Natural killer cell (primary cell): ENCODE data around the gene TMEM231. TPM values are rescaled to one million over a fixed set of nuclear protein-coding genes. Genes with fewer than 3 reads are reported as not detected.

Experiments used
- ATAC-seq, 3 donors: fragments of 150-1000 bp in 2 of 3; fragments of 200-7000 bp in 1 of 3; cut with Tn5 transposase; 1 replicate in 1 of 3; 2 replicates in 2 of 3; pipeline ENCODE4 v1.10.0; 2021; ENCODE audit warnings: mild to moderate bottlenecking in 2 of 3, moderate library complexity in 2 of 3
- DNase-seq, 2 donors: peaks; one replicate each; pipeline versions ENCODE4 v3.0.0 to v3.0.0-alpha.2; 2013 to 2021; ENCODE audit warnings: mixed read lengths in 1 of 2
- H3K27ac ChIP-seq: one replicate; pipeline ENCODE4 v1.5.1; 2013; ENCODE audit warnings: mild to moderate bottlenecking, low read length
- H3K27me3 ChIP-seq: one replicate; pipeline ENCODE4 v1.6.1; 2013; ENCODE audit warnings: low read length; ENCODE audit not compliant: control insufficient read depth, insufficient read depth
- H3K36me3 ChIP-seq: one replicate; pipeline ENCODE4 v1.6.1; 2013; ENCODE audit warnings: low read length; ENCODE audit not compliant: control insufficient read depth, insufficient read depth
- H3K4me1 ChIP-seq: one replicate; pipeline ENCODE4 v1.6.1; 2013; ENCODE audit warnings: low read length; ENCODE audit not compliant: control insufficient read depth, insufficient read depth
- H3K4me3 ChIP-seq: one replicate; pipeline ENCODE4 v1.5.1; 2013; ENCODE audit warnings: low read length
- H3K9me3 ChIP-seq: one replicate; pipeline ENCODE4 v1.6.1; 2013; ENCODE audit warnings: low read length; ENCODE audit not compliant: control insufficient read depth, insufficient read depth
- H3K27ac Mint-ChIP-seq, 2 donors: one replicate each; pipeline ENCODE4 v1.8.0; 2022; ENCODE audit warnings: mild to moderate bottlenecking in 2 of 2, mixed read lengths in 2 of 2, moderate library complexity in 1 of 2
- H3K27me3 Mint-ChIP-seq, 2 donors: one replicate each; pipeline ENCODE4 v1.8.0; 2022; ENCODE audit warnings: low read depth in 2 of 2, mixed read lengths in 2 of 2
- H3K36me3 Mint-ChIP-seq: one replicate; pipeline ENCODE4 v1.8.0; 2022; ENCODE audit warnings: mixed read lengths
- H3K4me1 Mint-ChIP-seq, 2 donors: one replicate each; pipeline ENCODE4 v1.8.0; 2022; ENCODE audit warnings: mixed read lengths in 2 of 2
- H3K4me3 Mint-ChIP-seq: one replicate; pipeline ENCODE4 v1.8.0; 2022; ENCODE audit warnings: mild to moderate bottlenecking, moderate library complexity, mixed read lengths
- H3K9me3 Mint-ChIP-seq, 2 donors: one replicate each; pipeline ENCODE4 v1.8.0; 2022; ENCODE audit warnings: mixed read lengths in 2 of 2
- WGBS: methylation state at CpG from one replicate; pipeline ENCODE4 v1.1.7; 2013; ENCODE audit warnings: missing lambda C conversion rate; ENCODE audit not compliant: insufficient coverage; 5-methylcytosine and 5-hydroxymethylcytosine counted together
- intact Hi-C: fragments of 100-400 bp; cut with micrococcal nuclease; formaldehyde crosslinking; loops from one replicate; pipeline ENCODE4 v1.14.2; 2022
- total RNA-seq, 4 donors: library from RNA; stranded (reverse); fragments of 120-200 nt in 1 of 4; gene quantifications; one replicate each; pipeline versions ENCODE4 v1.2.3 to v1.2.4, GENCODE V29; 2013 to 2022
- TF ChIP-seq, protein P1 (sequence below): fragments of 200-600 bp; IDR thresholded peaks from one replicate; pipeline ENCODE4 v1.8.0; 2022; ENCODE audit warnings: antibody characterized with exemption

Gene TMEM231
- total RNA-seq, 3 donors from 2014 or later (not counting 1 experiment from before 2014, with no cell fraction given), result 2.1 to 2.7 (median 2.4) TPM

DNA sequence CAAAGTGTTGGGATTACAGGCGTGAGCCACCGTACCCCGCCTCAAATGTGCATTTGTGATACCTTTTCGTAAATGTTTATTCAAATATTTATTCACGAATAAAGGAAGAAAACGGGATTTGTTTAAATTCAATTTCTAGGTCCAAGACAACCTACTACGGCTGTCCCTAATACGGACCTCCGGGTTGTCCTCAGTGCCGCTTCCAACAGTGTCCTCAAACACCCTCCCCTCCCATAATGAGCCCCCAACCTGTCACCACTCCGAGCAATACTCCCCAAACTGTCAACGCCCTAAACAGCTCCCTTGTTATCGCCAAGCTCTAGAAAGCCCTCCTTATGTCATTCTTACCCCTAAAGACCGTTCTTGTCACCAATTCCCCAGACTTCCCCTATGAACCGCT, 9.6 kb upstream of the TMEM231 start:
- ATAC-seq, result no peak
- WGBS, result 29% methylated on average over 15 of the region's 15 CpGs
- DNase-seq, result no peak
- Mint-ChIP-seq H3K9me3 (no peaks in the 10 kb centered on the region), H3K27me3 (peaks cover 16 to 19% of the 10 kb centered on the region in 2 donors), H3K36me3 (no peaks in the 10 kb centered on the region), H3K4me3 (peak overlapping the region; percentile 90), H3K27ac (peak overlapping the region; percentile 86 to 93), H3K4me1 (peaks cover 20 to 26% of the 10 kb centered on the region in 2 donors)
- TF ChIP-seq, protein P1, sequence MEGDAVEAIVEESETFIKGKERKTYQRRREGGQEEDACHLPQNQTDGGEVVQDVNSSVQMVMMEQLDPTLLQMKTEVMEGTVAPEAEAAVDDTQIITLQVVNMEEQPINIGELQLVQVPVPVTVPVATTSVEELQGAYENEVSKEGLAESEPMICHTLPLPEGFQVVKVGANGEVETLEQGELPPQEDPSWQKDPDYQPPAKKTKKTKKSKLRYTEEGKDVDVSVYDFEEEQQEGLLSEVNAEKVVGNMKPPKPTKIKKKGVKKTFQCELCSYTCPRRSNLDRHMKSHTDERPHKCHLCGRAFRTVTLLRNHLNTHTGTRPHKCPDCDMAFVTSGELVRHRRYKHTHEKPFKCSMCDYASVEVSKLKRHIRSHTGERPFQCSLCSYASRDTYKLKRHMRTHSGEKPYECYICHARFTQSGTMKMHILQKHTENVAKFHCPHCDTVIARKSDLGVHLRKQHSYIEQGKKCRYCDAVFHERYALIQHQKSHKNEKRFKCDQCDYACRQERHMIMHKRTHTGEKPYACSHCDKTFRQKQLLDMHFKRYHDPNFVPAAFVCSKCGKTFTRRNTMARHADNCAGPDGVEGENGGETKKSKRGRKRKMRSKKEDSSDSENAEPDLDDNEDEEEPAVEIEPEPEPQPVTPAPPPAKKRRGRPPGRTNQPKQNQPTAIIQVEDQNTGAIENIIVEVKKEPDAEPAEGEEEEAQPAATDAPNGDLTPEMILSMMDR, result no peak
- Histone ChIP-seq H3K36me3 (peaks cover 26% of the 10 kb centered on the region), H3K4me1 (peaks cover 30% of the 10 kb centered on the region), H3K27ac (peak overlapping the region; percentile 76), H3K27me3 (peaks cover 2% of the 10 kb centered on the region), H3K4me3 (peak overlapping the region; percentile 59), H3K9me3 (no peaks in the 10 kb centered on the region)
- intact Hi-C loops, result loop anchor here (1.0 to 2.0 kb wide), 4 partner anchors 9 to 101 kb away; partner anchors contain the start of genes ADAT1, TMEM170A and TMEM231

DNA sequence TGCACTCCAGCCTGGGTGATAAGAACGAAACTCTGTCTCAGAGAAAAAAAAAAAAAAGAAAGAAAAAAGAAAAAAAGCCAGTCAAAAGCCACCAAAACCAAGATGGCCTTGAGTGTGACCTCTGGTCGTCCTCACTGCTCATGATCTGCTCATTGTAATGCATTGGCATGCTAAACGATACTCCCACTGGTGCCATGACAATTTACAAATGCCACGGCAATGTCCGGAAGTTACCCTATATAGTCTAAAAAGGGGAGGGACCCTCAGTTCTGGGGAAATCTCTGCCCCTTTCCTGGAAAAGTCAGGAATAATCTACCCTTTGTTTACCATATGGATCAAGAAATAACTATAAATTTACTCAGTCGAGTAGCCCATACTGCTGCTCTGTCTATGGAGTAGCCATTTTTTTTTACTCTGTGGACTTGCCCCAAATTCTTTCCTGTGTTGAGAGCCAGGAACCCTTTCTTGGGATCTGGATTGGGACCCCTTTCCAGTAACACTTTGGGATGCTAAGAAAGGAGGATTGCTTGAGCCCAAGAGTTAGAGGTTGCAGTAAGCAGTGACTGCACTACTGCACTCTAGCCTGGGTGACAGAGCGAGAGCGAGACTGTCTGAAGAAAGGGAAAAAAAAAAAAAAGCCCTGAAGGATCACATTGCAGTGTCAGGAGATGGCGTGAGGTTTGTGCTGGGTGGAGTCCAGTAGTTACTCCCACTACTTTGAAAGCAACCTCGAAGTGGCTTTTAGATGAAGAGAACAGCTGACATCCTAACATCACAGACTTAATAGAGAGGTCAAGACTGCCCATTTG, 3.7 kb upstream of the TMEM231 start:
- Histone ChIP-seq H3K4me1 (peaks cover 15% of the 10 kb centered on the region), H3K4me3 (no peak overlapping the region), H3K27me3 (peaks cover 2% of the 10 kb centered on the region), H3K36me3 (no peaks in the 10 kb centered on the region), H3K9me3 (no peaks in the 10 kb centered on the region), H3K27ac (no peak overlapping the region)
- Mint-ChIP-seq H3K4me3 (no peak overlapping the region), H3K27me3 (peaks cover 19 to 22% of the 10 kb centered on the region in 2 donors), H3K36me3 (no peaks in the 10 kb centered on the region), H3K27ac (no peak overlapping the region), H3K9me3 (no peaks in the 10 kb centered on the region), H3K4me1 (peaks cover 11% of the 10 kb centered on the region in 2 donors)
- DNase-seq, result no peak
- no peak for ATAC-seq
- TF ChIP-seq, protein P1, result no peak
- WGBS, result 75% methylated on average over 9 of the region's 10 CpGs
- intact Hi-C loops, result no loop called here

DNA sequence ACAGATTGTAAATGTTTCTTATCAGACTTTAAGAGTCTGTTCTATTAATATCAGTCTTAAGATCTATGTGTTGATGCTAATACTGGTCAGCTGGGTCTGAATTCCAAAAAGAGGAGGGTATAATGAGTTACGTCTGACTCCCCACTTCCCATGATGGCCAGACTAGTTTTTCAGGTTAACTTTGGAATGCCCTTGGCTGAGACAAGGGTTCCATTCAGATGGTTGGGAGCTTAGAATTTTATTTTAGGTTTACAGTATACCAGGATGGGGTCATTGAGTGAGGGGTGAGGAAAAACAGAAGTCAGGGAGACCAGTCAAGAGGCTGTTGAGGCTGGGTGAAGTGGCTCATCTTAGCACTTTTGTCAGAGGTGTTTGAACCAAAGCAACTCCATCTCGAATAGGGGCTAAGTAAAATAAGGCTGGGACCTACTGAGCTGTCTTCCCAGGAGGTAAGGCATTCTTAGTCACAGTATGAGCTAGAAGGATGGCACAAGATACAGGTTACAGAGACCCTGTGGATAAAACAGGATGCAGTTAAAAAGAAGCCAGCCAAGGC, 2.9 kb upstream of the TMEM231 start:
- no peak for DNase-seq
- Histone ChIP-seq H3K4me3 (no peak overlapping the region), H3K27me3 (peaks cover 2% of the 10 kb centered on the region), H3K36me3 (no peaks in the 10 kb centered on the region), H3K4me1 (peaks cover 15% of the 10 kb centered on the region), H3K27ac (no peak overlapping the region), H3K9me3 (no peaks in the 10 kb centered on the region)
- no peak overlapping the region for H3K4me3 Mint-ChIP-seq
- ATAC-seq, result no peak
- H3K27me3 Mint-ChIP-seq, result peaks cover 12 to 19% of the 10 kb centered on the region in 2 donors
- TF ChIP-seq, protein P1, result no peak
- intact Hi-C loops, result no loop called here
- peaks cover 11% of the 10 kb centered on the region in 2 donors for H3K4me1 Mint-ChIP-seq
- no peak overlapping the region for H3K27ac Mint-ChIP-seq
- no peaks in the 10 kb centered on the region for H3K9me3 Mint-ChIP-seq
- H3K36me3 Mint-ChIP-seq, result no peaks in the 10 kb centered on the region
- WGBS, result 73% methylated on average over 2 of the region's 2 CpGs
